Keratinocyte (primary cell): ENCODE results near the gene MTFP1. TPM values are rescaled to one million over a fixed set of nuclear protein-coding genes. Genes with fewer than 3 reads are reported as not detected.
A peak's percentile ranks its signal among the peaks of the same experiment; 100 is the strongest.

Experiments
- DNase-seq: peaks from one replicate; pipeline ENCODE4 v3.0.0-alpha.2; 2011; ENCODE audit warnings: low read depth, missing footprints, low spot score
- FAIRE-seq: peaks from 2 replicates; lab custom pipeline; 2011; peaks lifted over from hg19 to GRCh38; lab: Jason Lieb, UNC
- H2AFZ ChIP-seq: 2 replicates; pipeline ENCODE4 v1.6.0; 2012; ENCODE audit warnings: low read length, control low read depth, inconsistent platforms; ENCODE audit not compliant: control insufficient read depth
- H3K27ac ChIP-seq: 2 replicates; pipeline ENCODE4 v1.5.1; 2011; ENCODE audit warnings: low read length; ENCODE audit not compliant: control insufficient read depth, insufficient read depth
- H3K27me3 ChIP-seq: 3 replicates; pipeline ENCODE4 v1.6.0; 2011; ENCODE audit warnings: low read length; ENCODE audit not compliant: control insufficient read depth, insufficient read depth; ENCODE audit errors: extremely low read depth
- H3K36me3 ChIP-seq, 2 experiments: 2 replicates in 1 of 2; 3 replicates in 1 of 2; pipeline ENCODE4 v1.5.1; 2011; ENCODE audit warnings: low read length in 2 of 2, mild to moderate bottlenecking in 1 of 2; ENCODE audit not compliant: control insufficient read depth in 2 of 2, insufficient read depth in 2 of 2; ENCODE audit errors: extremely low read depth in 1 of 2
- H3K4me1 ChIP-seq: 3 replicates; pipeline ENCODE4 v1.5.1; 2011; ENCODE audit warnings: low read length; ENCODE audit not compliant: control insufficient read depth, insufficient read depth; ENCODE audit errors: extremely low read depth
- H3K4me2 ChIP-seq: 3 replicates; pipeline ENCODE4 v1.6.0; 2011; ENCODE audit warnings: low read depth, low read length; ENCODE audit not compliant: control insufficient read depth, insufficient read depth; ENCODE audit errors: extremely low read depth
- H3K4me3 ChIP-seq, 3 experiments: fragments of 200-600 bp in 1 of 3; sonication (generic) in 1 of 3; 2 replicates in 2 of 3; 3 replicates in 1 of 3; pipeline ENCODE4 v1.5.1; 2011 to 2016; ENCODE audit warnings: low read length in 3 of 3, mild to moderate bottlenecking in 3 of 3, control low read depth in 2 of 3, inconsistent platforms in 1 of 3, low read depth in 1 of 3, mixed read lengths in 1 of 3, mixed run types in 1 of 3, moderate library complexity in 1 of 3; ENCODE audit not compliant: control insufficient read depth in 2 of 3, insufficient read depth in 2 of 3; ENCODE audit errors: extremely low read depth in 1 of 3
- H3K79me2 ChIP-seq: 2 replicates; pipeline ENCODE4 v1.6.0; 2012; ENCODE audit warnings: low read length; ENCODE audit not compliant: control insufficient read depth, insufficient read depth
- H3K9ac ChIP-seq: 3 replicates; pipeline ENCODE4 v1.6.0; 2011; ENCODE audit warnings: low read length; ENCODE audit not compliant: control insufficient read depth, insufficient read depth; ENCODE audit errors: extremely low read depth
- H3K9me1 ChIP-seq: 3 replicates; pipeline ENCODE4 v1.6.0; 2011; ENCODE audit warnings: low read length; ENCODE audit not compliant: control insufficient read depth, insufficient read depth; ENCODE audit errors: extremely low read depth
- H3K9me3 ChIP-seq: 2 replicates; pipeline ENCODE4 v1.5.1; 2012; ENCODE audit warnings: low read depth, low read length; ENCODE audit not compliant: control insufficient read depth
- H4K20me1 ChIP-seq: 3 replicates; pipeline ENCODE4 v1.6.0; 2011; ENCODE audit warnings: low read length; ENCODE audit not compliant: control insufficient read depth, insufficient read depth; ENCODE audit errors: extremely low read depth
- CTCF ChIP-seq, 3 experiments: IDR thresholded peaks in 1 of 3; conservative IDR thresholded peaks in 1 of 3; optimal IDR thresholded peaks in 1 of 3; 2 replicates in 2 of 3; 3 replicates in 1 of 3; pipeline versions ENCODE3 to v1.5.1; 2011; ENCODE audit warnings: low read length in 3 of 3, mild to moderate bottlenecking in 3 of 3, moderate library complexity in 2 of 3, control low read depth in 1 of 3, inconsistent platforms in 1 of 3; ENCODE audit not compliant: insufficient read depth in 2 of 3; ENCODE audit errors: extremely low read depth in 1 of 3
- EZH2 ChIP-seq: IDR thresholded peaks from one replicate; pipeline ENCODE4 v1.6.1; 2012; ENCODE audit warnings: inconsistent platforms, mild to moderate bottlenecking, low read length, moderate library complexity
- dilution Hi-C: fragments of 300-500 bp; cut with MboI; formaldehyde crosslinking; loops from one replicate; pipeline ENCODE4 v1.7.0; 2020; ENCODE audit warnings: low sequenced_read_pairs; ENCODE audit not compliant: extremely low pct_ligation_motif_present
- polyA plus RNA-seq, 5 experiments: library from polyadenylated mRNA; depleted of rRNA in 3 of 5; stranded (reverse) in 3 of 5; stranded (forward) in 1 of 5; unstranded in 1 of 5; fragments of >200 nt; gene quantifications; 1 replicate in 1 of 5; 2 replicates in 3 of 5; 3 replicates in 1 of 5; pipeline versions ENCODE4 v1.2.1 to v1.2.3, GENCODE V29; 2011 to 2012; ENCODE audit warnings: missing spikeins in 2 of 5, low read depth in 1 of 5, low replicate concordance in 1 of 5

The MTFP1 gene
- polyA plus RNA-seq, 1 donor (not counting 4 experiments of a cell fraction or from before 2014, with no cell fraction given) = 8.4 TPM

GRCh38 chr22:30390974-30391691 lies 34.4 kb upstream of the MTFP1 start:
- no peaks in the 10 kb centered on the region for H3K36me3 ChIP-seq
- peaks cover 8% of the 10 kb centered on the region for H3K4me1 ChIP-seq
- no peaks in the 10 kb centered on the region for H3K9me3 ChIP-seq
- peak overlapping the region; percentile 12 for H2AFZ ChIP-seq
- no peak overlapping the region for H3K4me3 ChIP-seq
- H4K20me1 ChIP-seq = no peaks in the 10 kb centered on the region
- DNase-seq (no peak), FAIRE-seq (peak; percentile 90)
- H3K27ac ChIP-seq = no peak overlapping the region
- H3K9me1 ChIP-seq = no peaks in the 10 kb centered on the region
- H3K27me3 ChIP-seq = no peaks in the 10 kb centered on the region
- no peak for TF ChIP-seq EZH2
- peak; percentile 84 to 98 (median 90) for TF ChIP-seq CTCF (optimal IDR thresholded peaks at IDR 0.05 in 1 of 3, IDR thresholded peaks at IDR 0.05 in 1 of 3, conservative IDR thresholded peaks at IDR 0.05 in 1 of 3; ENCODE audit: extremely low read depth in 1 of 3, insufficient read depth in 2 of 3, low read length in 3 of 3)
- dilution Hi-C loops = no loop called here
- no peak overlapping the region for H3K4me2 ChIP-seq
- no peaks in the 10 kb centered on the region for H3K79me2 ChIP-seq
- no peak overlapping the region for H3K9ac ChIP-seq

GRCh38 chr22:30392661-30393321 lies 32.8 kb upstream of the MTFP1 start:
- H2AFZ ChIP-seq = no peak overlapping the region
- H3K27me3 ChIP-seq = no peaks in the 10 kb centered on the region
- no peak for FAIRE-seq
- DNase-seq = no peak
- peaks cover 4% of the 10 kb centered on the region for H3K4me1 ChIP-seq
- dilution Hi-C loops = no loop called here
- H3K79me2 ChIP-seq = peaks cover 14% of the 10 kb centered on the region
- H3K4me3 ChIP-seq = no peak overlapping the region
- H3K9me1 ChIP-seq = no peaks in the 10 kb centered on the region
- H4K20me1 ChIP-seq = no peaks in the 10 kb centered on the region
- no peak overlapping the region for H3K4me2 ChIP-seq
- H3K27ac ChIP-seq = no peak overlapping the region
- H3K36me3 ChIP-seq = no peaks in the 10 kb centered on the region
- no peak overlapping the region for H3K9ac ChIP-seq
- TF ChIP-seq CTCF (optimal IDR thresholded peaks at IDR 0.05 in 1 of 3, IDR thresholded peaks at IDR 0.05 in 1 of 3, conservative IDR thresholded peaks at IDR 0.05 in 1 of 3; ENCODE audit: extremely low read depth in 1 of 3, insufficient read depth in 2 of 3, low read length in 3 of 3) = no peak
- H3K9me3 ChIP-seq = no peaks in the 10 kb centered on the region
